Neural cell (in vitro differentiated cells): ENCODE data around the gene SLC17A7. TPM values are rescaled to one million over a fixed set of nuclear protein-coding genes. Genes with fewer than 3 reads are reported as not detected.

Experiments
- H2AFZ ChIP-seq: fragments of 200-600, 300-800 bp; sonication (generic), shearing (Covaris generic); 2 replicates; pipeline ENCODE4 v1.6.0; 2014; ENCODE audit warnings: low read depth, mild to moderate bottlenecking, antibody characterized with exemption, low read length, moderate library complexity
- H3F3A ChIP-seq: fragments of 200-600 bp; shearing (Covaris generic); 2 replicates; pipeline ENCODE4 v1.6.1; 2016; ENCODE audit warnings: mild to moderate bottlenecking, moderate library complexity, mixed read lengths, antibody characterized with exemption, low read length; ENCODE audit not compliant: insufficient read depth, poor library complexity, severe bottlenecking
- H3K27ac ChIP-seq: fragments of 200-600, 300-800 bp; sonication (generic), shearing (Covaris generic); 2 replicates; pipeline ENCODE4 v1.5.1; 2014; ENCODE audit warnings: mild to moderate bottlenecking, low read length, moderate library complexity
- H3K27me3 ChIP-seq: fragments of 300-800, 200-600 bp; sonication (generic), shearing (Covaris generic); 2 replicates; pipeline ENCODE4 v1.6.0; 2014; ENCODE audit warnings: mild to moderate bottlenecking, low read depth, low read length, moderate library complexity; ENCODE audit not compliant: insufficient read depth
- H3K36me3 ChIP-seq: fragments of 300-800, 200-600 bp; sonication (generic), shearing (Covaris generic); 2 replicates; pipeline ENCODE4 v1.5.1; 2014; ENCODE audit warnings: mild to moderate bottlenecking, antibody characterized with exemption, low read length, moderate library complexity; ENCODE audit not compliant: insufficient read depth
- H3K4me2 ChIP-seq: fragments of 300-800, 200-600 bp; sonication (generic), shearing (Covaris generic); 2 replicates; pipeline ENCODE4 v1.6.0; 2014; ENCODE audit warnings: mild to moderate bottlenecking, low read length
- H3K4me3 ChIP-seq: fragments of 300-800, 200-600 bp; sonication (generic), shearing (Covaris generic); 2 replicates; pipeline ENCODE4 v1.5.1; 2014; ENCODE audit warnings: mild to moderate bottlenecking, low read length, moderate library complexity
- H3K79me2 ChIP-seq: fragments of 200-600 bp; shearing (Covaris generic); replicated peaks from 2 replicates; pipeline ENCODE4 v1.6.0; 2014; ENCODE audit warnings: mild to moderate bottlenecking, low read length, moderate library complexity; ENCODE audit not compliant: insufficient read depth
- H3K9ac ChIP-seq: fragments of 300-800, 200-600 bp; sonication (generic), shearing (Covaris generic); 2 replicates; pipeline ENCODE4 v1.6.1; 2016; ENCODE audit warnings: mild to moderate bottlenecking, low read length, mixed read lengths
- H3K9me2 ChIP-seq: fragments of 200-600 bp; shearing (Covaris generic); 2 replicates; pipeline ENCODE4 v1.6.1; 2016; ENCODE audit warnings: mild to moderate bottlenecking, low read length, mixed read lengths; ENCODE audit not compliant: insufficient read depth
- H3K9me3 ChIP-seq: fragments of 200-600, 300-800 bp; sonication (generic), shearing (Covaris generic); 2 replicates; pipeline ENCODE4 v1.6.1; 2016; ENCODE audit warnings: mild to moderate bottlenecking, mixed run types, low read length, moderate library complexity, mixed read lengths
- H4K20me1 ChIP-seq: fragments of 200-600 bp; shearing (Covaris generic); 2 replicates; pipeline ENCODE4 v1.6.1; 2016; ENCODE audit warnings: mild to moderate bottlenecking, mixed run types; ENCODE audit not compliant: insufficient read depth
- CTCF ChIP-seq: fragments of 450-650 bp; IDR thresholded peaks from 2 replicates; pipeline ENCODE4 v1.5.1; 2014; ENCODE audit warnings: antibody characterized with exemption, mild to moderate bottlenecking, moderate library complexity; ENCODE audit not compliant: poor library complexity, severe bottlenecking
- EP300 ChIP-seq: fragments of 450-650 bp; conservative IDR thresholded peaks from 2 replicates; pipeline ENCODE4 v1.6.1; 2014; ENCODE audit warnings: antibody characterized with exemption, mild to moderate bottlenecking, moderate library complexity; ENCODE audit not compliant: poor library complexity, severe bottlenecking
- EZH2 ChIP-seq: fragments of 200-600, 300-800 bp; shearing (Covaris generic), sonication (generic); IDR thresholded peaks from 2 replicates; pipeline ENCODE4 v1.6.1; 2014; ENCODE audit warnings: antibody characterized with exemption, low read length, borderline replicate concordance, mild to moderate bottlenecking; ENCODE audit not compliant: insufficient read depth, poor library complexity, severe bottlenecking
- MXI1 ChIP-seq: fragments of 450-650 bp; conservative IDR thresholded peaks from 2 replicates; pipeline ENCODE4 v1.6.1; 2014; ENCODE audit warnings: antibody characterized with exemption, mild to moderate bottlenecking; ENCODE audit not compliant: poor library complexity, severe bottlenecking
- POLR2AphosphoS5 ChIP-seq: IDR thresholded peaks from 2 replicates; pipeline ENCODE4 v1.6.1; 2012
- RAD21 ChIP-seq: fragments of 450-650 bp; conservative IDR thresholded peaks from 2 replicates; pipeline ENCODE4 v1.6.1; 2014; ENCODE audit warnings: antibody characterized with exemption, mild to moderate bottlenecking, moderate library complexity
- REST ChIP-seq: IDR thresholded peaks from 2 replicates; pipeline ENCODE4 v1.6.1; 2012; ENCODE audit warnings: borderline replicate concordance
- SMC3 ChIP-seq: fragments of 450-650 bp; conservative IDR thresholded peaks from 2 replicates; pipeline ENCODE4 v1.6.1; 2014; ENCODE audit warnings: antibody characterized with exemption, mild to moderate bottlenecking, moderate library complexity; ENCODE audit not compliant: poor library complexity
- TAF1 ChIP-seq: IDR thresholded peaks from 2 replicates; pipeline ENCODE4 v1.6.1; 2012; ENCODE audit warnings: low read depth
- polyA plus RNA-seq: library from polyadenylated mRNA; depleted of rRNA; stranded (reverse); fragments of >200 nt; gene quantifications from 2 replicates; pipeline ENCODE4 v1.2.3, GENCODE V29; 2014

SLC17A7 gene
- polyA plus RNA-seq, 1 donor from 2014 or later: 0.07 TPM

DNA sequence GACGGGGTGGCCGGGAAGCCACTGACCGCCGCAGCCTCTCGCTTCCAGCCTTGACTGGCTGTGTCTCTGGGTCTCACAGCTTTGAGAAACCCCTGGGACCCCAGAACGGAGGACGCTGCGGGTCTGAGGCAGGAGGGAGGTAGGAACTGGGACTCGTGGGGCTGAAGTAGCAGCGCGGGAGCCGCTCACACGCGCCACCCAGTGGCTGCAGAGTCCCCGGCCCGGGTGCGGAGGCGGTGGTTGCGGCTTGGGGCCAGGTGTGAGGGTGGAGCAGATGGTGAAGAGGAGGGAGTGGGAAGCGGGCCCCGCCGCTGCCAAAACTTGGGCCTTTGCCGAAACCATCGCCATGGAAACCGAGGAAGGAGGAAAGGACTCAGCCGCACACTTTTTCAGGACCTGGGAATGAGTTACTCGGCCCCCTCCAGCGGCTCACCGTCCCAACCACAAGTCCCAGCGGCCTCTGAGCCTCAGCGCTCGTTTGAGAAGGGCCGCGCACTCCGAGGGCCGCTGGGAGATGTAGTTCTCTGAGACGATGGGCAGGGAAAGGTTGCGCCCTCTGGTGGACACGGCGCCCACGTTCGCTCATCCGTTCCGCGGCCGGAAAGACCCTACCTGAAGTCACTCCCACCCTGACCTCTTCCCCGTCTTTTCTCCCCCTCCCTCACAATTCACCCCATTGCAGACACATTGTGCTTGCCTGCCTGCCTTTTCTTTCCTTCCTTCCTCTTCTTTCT lies 2.2 kb upstream of the SLC17A7 start:
- Histone ChIP-seq H4K20me1 (no peaks in the 10 kb centered on the region), H3K9me3 (no peaks in the 10 kb centered on the region), H2AFZ (peak overlapping the region; percentile 40), H3K27me3 (peaks cover 47% of the 10 kb centered on the region), H3K9ac (peak overlapping the region; percentile 33), H3K4me2 (peak overlapping the region; percentile 23), H3F3A (no peaks in the 10 kb centered on the region), H3K4me3 (peak overlapping the region; percentile 77), H3K79me2 (no peaks in the 10 kb centered on the region), H3K36me3 (no peaks in the 10 kb centered on the region), H3K9me2 (no peaks in the 10 kb centered on the region), H3K27ac (no peak overlapping the region)
- TF ChIP-seq MXI1 (peak; percentile 81), TAF1 (peak; percentile 61), CTCF (peak; percentile 100), EZH2 (no peak), SMC3 (peak; percentile 99), EP300 (no peak), REST (peak; percentile 38), RAD21 (peak; percentile 89), POLR2AphosphoS5 (no peak)

DNA sequence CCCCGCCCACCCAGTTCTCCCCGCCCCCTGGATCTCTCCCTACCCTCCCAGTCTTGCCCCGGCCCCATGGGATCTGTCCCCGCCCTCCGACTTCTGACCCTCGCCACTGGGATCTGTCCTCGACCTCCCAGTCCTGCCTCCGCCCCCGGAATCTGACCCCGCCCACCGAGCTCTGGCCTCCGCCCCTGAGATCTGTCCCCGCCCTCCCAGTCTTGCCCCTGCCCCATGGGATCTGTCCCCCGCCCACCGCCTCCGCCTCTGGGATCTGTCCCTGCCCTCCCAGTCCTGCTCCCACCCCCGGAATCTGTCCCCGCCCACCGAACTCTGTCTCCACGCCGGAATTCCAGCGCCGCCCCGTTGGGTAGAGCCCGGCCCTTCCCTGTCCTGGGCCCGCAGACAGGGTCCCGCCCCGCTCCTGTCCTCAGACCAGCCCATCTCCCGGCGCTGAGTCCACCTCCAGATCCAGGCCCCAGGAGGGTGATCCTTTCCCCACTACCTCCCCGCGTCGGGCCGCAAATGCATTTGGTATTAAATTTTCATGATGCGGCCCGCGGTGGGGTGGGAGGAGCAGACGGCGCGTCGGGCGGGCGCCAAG lies 1.5 kb upstream of the SLC17A7 start:
- Histone ChIP-seq H3K27ac (no peak overlapping the region), H3K9ac (peak overlapping the region; percentile 33), H4K20me1 (no peaks in the 10 kb centered on the region), H3K27me3 (peaks cover 54% of the 10 kb centered on the region), H3K4me2 (peak overlapping the region; percentile 23), H2AFZ (peak overlapping the region; percentile 40), H3F3A (no peaks in the 10 kb centered on the region), H3K9me2 (no peaks in the 10 kb centered on the region), H3K9me3 (no peaks in the 10 kb centered on the region), H3K36me3 (no peaks in the 10 kb centered on the region), H3K79me2 (no peaks in the 10 kb centered on the region), H3K4me3 (peak overlapping the region; percentile 77)
- TF ChIP-seq CTCF (no peak), TAF1 (no peak), POLR2AphosphoS5 (no peak), RAD21 (no peak), MXI1 (no peak), SMC3 (no peak), EZH2 (no peak)
